Measurements from ENCODE around the gene CAPN12. TPM values are rescaled to one million over a fixed set of nuclear protein-coding genes. Genes with fewer than 3 reads are reported as not detected.
A peak's percentile ranks its signal among the peaks of the same experiment; 100 is the strongest.

CAPN12 gene
- total and polyA plus RNA-seq, 12 donors: 0.15 to 3.6 (median 0.63) TPM

GRCh38 chr19:38721979-38722773, 22.1 kb downstream of the CAPN12 start:
- Histone ChIP-seq H3K9me3 (no peaks in the 10 kb centered on the region), H3K4me1 (peaks cover 49 to 90% (median 76%) of the 10 kb centered on the region in 9 donors), H3K36me3 (peaks cover 17 to 100% (median 94%) of the 10 kb centered on the region in 9 donors), H3K4me3 (peak overlapping the region in 1 of 10 donors; percentile 7), H3K27ac (peak overlapping the region; percentile 62 to 93 (median 89)), H3K27me3 (no peaks in the 10 kb centered on the region)
- 11 to 22% methylated on average over 17 of the region's 17 CpGs for WGBS, 2 donors
- TF ChIP-seq, protein P1, sequence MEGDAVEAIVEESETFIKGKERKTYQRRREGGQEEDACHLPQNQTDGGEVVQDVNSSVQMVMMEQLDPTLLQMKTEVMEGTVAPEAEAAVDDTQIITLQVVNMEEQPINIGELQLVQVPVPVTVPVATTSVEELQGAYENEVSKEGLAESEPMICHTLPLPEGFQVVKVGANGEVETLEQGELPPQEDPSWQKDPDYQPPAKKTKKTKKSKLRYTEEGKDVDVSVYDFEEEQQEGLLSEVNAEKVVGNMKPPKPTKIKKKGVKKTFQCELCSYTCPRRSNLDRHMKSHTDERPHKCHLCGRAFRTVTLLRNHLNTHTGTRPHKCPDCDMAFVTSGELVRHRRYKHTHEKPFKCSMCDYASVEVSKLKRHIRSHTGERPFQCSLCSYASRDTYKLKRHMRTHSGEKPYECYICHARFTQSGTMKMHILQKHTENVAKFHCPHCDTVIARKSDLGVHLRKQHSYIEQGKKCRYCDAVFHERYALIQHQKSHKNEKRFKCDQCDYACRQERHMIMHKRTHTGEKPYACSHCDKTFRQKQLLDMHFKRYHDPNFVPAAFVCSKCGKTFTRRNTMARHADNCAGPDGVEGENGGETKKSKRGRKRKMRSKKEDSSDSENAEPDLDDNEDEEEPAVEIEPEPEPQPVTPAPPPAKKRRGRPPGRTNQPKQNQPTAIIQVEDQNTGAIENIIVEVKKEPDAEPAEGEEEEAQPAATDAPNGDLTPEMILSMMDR (IDR thresholded peaks at IDR 0.05): peak in 2 of 9 donors; percentile 9 to 15
- DNase-seq: peak; percentile 73 to 84
- ATAC-seq: peak; percentile 22 to 72 (median 57)
- intact Hi-C loops (cut with DNase I): loop anchor here in 5 of 10 donors (2.0 to 10.0 kb wide), 6 partner anchors 70 to 177 kb away; partner anchors contain the start of genes ACTN4 (in 1 of the 5), ECH1 (in 1 of the 5) and HNRNPL (in 1 of the 5)

DNA sequence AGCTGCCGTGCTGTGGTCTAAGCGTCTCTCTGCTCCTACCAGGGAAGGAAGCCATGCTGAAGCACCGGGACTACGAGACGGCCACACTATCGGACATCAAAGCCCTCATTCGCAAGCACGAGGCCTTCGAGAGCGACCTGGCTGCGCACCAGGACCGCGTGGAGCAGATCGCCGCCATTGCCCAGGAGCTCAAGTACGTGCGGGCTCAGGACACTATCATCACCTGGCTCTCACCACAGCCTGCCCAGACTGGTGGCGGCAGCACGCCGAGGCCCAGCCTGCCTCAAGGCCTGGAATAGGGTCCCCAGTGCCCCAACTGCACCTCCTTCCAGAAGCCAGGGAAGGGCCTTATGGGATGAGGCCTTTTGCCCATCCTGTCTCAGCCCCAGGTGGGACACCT, 22.8 kb downstream of the CAPN12 start:
- ATAC-seq (no peak), DNase-seq (no peak)
- peaks cover 43 to 89% (median 72%) of the 10 kb centered on the region in 9 donors for H3K4me1 ChIP-seq
- H3K36me3 ChIP-seq: peaks cover 16 to 100% (median 93%) of the 10 kb centered on the region in 9 donors
- no peaks in the 10 kb centered on the region for H3K27me3 ChIP-seq
- intact Hi-C loops (cut with DNase I): loop anchor here in 5 of 10 donors (5.0 to 10.0 kb wide), 5 partner anchors 69 to 177 kb away; partner anchors contain the start of genes ACTN4 (in 1 of the 5), ECH1 (in 1 of the 5) and HNRNPL (in 1 of the 5)
- H3K9me3 ChIP-seq: no peaks in the 10 kb centered on the region
- TF ChIP-seq, protein P1 (IDR thresholded peaks at IDR 0.05): no peak
- 65 to 73% methylated on average over 20 of the region's 20 CpGs for WGBS, 2 donors
- peak overlapping the region; percentile 62 to 93 (median 89) for H3K27ac ChIP-seq
- no peak overlapping the region for H3K4me3 ChIP-seq

- ATAC-seq: no peak
- peak overlapping the region; percentile 62 to 93 (median 89) for H3K27ac ChIP-seq
- H3K4me3 ChIP-seq: no peak overlapping the region
- no peak for DNase-seq
- TF ChIP-seq, protein P1 (IDR thresholded peaks at IDR 0.05): no peak
- peaks cover 15 to 100% (median 89%) of the 10 kb centered on the region in 9 donors for H3K36me3 ChIP-seq
- no peaks in the 10 kb centered on the region for H3K9me3 ChIP-seq
- H3K4me1 ChIP-seq: peaks cover 39 to 89% (median 64%) of the 10 kb centered on the region in 9 donors
- WGBS, 2 donors: 88 to 91% methylated on average over 15 of the region's 15 CpGs
- H3K27me3 ChIP-seq: no peaks in the 10 kb centered on the region
- intact Hi-C loops (cut with DNase I): loop anchor here in 5 of 10 donors (5.0 to 10.0 kb wide), 5 partner anchors 68 to 176 kb away; partner anchors contain the start of genes ACTN4 (in 1 of the 5), ECH1 (in 1 of the 5) and HNRNPL (in 1 of the 5)
These were observed 23.6 kb downstream of the CAPN12 start for GRCh38 chr19:38720559-38721236.

Measured in heart right ventricle (tissue), 16 donors.